NB4 (cell line): ENCODE results near the gene CHI3L1.

Source experiments
- DNase-seq: peaks from one replicate; pipeline ENCODE4 v3.0.0; 2010; ENCODE audit warnings: low read depth
- H3K4me3 ChIP-seq: one replicate; pipeline ENCODE4 v1.5.1; 2011; ENCODE audit warnings: mild to moderate bottlenecking, low read depth, low read length, moderate library complexity
- MYC ChIP-seq: IDR thresholded peaks from 2 replicates; pipeline ENCODE4 v1.6.1; 2011; ENCODE audit warnings: low read depth, low read length
- POLR2A ChIP-seq: IDR thresholded peaks from 2 replicates; pipeline ENCODE4 v1.6.1; 2011; ENCODE audit warnings: mild to moderate bottlenecking; ENCODE audit not compliant: insufficient read length; ENCODE audit errors: extremely low read depth
- TF ChIP-seq, protein P1 (sequence below): IDR thresholded peaks from one replicate; pipeline ENCODE4 v1.5.1; 2012; ENCODE audit warnings: low read depth, low read length
- TF ChIP-seq, protein P2 (sequence below): IDR thresholded peaks from 2 replicates; pipeline ENCODE4 v1.6.1; 2011; ENCODE audit warnings: low read depth, low read length

Gene CHI3L1

DNA sequence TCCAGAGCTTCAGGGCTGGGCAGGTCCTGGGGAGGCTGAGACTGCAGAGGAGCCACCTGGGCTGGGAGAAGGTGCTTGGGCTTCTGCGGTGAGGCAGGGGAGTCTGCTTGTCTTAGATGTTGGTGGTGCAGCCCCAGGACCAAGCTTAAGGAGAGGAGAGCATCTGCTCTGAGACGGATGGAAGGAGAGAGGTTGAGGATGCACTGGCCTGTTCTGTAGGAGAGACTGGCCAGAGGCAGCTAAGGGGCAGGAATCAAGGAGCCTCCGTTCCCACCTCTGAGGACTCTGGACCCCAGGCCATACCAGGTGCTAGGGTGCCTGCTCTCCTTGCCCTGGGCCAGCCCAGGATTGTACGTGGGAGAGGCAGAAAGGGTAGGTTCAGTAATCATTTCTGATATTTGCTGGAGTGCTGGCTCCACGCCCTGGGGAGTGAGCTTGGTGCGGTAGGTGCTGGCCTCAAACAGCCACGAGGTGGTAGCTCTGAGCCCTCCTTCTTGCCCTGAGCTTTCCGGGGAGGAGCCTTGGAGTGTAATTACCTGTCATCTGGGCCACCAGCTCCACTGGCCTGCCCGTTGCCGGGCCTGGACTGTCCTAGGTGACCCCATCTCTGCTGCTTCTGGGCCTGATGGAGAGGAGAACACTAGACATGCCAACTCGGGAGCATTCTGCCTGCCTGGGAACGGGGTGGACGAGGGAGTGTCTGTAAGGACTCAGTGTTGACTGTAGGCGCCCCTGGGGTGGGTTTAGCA lies 20.1 kb downstream of the CHI3L1 start:
- no peak overlapping the region for H3K4me3 ChIP-seq
- DNase-seq, result peak; percentile 54
- TF ChIP-seq, protein P1, sequence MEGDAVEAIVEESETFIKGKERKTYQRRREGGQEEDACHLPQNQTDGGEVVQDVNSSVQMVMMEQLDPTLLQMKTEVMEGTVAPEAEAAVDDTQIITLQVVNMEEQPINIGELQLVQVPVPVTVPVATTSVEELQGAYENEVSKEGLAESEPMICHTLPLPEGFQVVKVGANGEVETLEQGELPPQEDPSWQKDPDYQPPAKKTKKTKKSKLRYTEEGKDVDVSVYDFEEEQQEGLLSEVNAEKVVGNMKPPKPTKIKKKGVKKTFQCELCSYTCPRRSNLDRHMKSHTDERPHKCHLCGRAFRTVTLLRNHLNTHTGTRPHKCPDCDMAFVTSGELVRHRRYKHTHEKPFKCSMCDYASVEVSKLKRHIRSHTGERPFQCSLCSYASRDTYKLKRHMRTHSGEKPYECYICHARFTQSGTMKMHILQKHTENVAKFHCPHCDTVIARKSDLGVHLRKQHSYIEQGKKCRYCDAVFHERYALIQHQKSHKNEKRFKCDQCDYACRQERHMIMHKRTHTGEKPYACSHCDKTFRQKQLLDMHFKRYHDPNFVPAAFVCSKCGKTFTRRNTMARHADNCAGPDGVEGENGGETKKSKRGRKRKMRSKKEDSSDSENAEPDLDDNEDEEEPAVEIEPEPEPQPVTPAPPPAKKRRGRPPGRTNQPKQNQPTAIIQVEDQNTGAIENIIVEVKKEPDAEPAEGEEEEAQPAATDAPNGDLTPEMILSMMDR, result peak; percentile 25
- no peak for TF ChIP-seq MYC

DNA sequence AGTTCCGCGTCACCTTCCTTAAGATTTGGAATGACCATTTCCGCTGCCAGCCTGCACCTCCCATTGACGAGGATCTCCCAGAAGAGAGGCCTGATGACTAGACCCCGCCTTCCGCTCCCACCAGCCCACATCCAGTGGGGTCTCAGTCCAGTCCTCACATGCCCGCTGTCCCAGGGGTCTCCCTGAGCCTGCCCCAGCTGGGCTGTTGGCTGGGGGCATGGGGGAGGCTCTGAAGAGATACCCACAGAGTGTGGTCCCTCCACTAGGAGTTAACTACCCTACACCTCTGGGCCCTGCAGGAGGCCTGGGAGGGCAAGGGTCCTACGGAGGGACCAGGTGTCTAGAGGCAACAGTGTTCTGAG lies 20.7 kb downstream of the CHI3L1 start:
- TF ChIP-seq MYC (no peak), POLR2A (no peak)
- TF ChIP-seq, protein P2, sequence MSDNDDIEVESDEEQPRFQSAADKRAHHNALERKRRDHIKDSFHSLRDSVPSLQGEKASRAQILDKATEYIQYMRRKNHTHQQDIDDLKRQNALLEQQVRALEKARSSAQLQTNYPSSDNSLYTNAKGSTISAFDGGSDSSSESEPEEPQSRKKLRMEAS, result no peak
- TF ChIP-seq, protein P1, result no peak
- H3K4me3 ChIP-seq, result no peak overlapping the region
- no peak for DNase-seq

DNA sequence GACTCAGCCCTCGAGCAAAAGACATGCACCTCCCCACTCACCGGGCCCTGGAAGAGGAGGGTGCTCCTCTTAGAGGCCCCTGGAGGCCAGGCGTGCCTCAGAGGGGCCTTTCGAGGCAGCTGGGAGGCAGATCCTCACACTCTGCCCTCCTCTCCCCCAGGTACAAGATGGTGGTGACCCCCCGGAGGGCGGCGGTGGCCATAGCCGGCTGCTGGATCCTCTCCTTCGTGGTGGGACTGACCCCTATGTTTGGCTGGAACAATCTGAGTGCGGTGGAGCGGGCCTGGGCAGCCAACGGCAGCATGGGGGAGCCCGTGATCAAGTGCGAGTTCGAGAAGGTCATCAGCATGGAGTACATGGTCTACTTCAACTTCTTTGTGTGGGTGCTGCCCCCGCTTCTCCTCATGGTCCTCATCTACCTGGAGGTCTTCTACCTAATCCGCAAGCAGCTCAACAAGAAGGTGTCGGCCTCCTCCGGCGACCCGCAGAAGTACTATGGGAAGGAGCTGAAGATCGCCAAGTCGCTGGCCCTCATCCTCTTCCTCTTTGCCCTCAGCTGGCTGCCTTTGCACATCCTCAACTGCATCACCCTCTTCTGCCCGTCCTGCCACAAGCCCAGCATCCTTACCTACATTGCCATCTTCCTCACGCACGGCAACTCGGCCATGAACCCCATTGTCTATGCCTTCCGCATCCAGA lies 21.3 kb downstream of the CHI3L1 start:
- TF ChIP-seq, protein P2, result no peak
- no peak for TF ChIP-seq MYC
- no peak overlapping the region for H3K4me3 ChIP-seq
- no peak for DNase-seq

DNA sequence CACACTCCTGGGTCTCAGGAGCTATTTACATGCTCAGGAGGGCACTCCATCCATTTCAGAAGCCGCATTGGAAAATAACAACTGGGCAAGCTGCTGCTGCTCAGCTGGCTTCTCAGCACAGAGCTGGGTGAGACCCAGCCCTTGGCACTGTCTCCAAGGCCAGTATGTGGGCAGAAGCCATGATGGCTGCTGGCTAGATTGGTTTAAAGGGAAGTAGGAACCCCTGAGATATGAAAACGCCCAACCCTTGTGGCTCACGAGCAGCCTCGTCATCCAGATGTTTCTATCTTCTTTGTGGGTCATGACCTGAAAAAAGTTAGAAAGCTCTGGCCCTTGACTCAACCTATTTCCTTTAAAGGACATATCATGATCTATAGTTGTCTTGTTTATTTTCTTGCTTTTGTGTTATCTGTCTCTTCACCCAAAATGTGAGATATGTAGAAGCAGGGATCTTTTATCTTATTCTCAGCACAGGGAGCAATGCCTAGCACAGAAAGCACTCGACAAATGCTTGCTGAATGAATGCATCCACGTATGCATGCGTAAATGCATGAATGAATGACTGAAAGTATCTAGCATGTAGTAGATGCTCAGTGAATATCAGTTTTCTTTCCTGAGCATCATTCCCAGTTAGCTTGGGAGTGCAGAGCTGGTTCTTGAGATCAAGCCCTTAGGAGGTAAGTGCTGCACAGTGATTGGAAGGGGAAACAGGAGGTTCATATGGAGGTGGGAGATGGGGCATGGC lies 22.4 kb downstream of the CHI3L1 start:
- no peak overlapping the region for H3K4me3 ChIP-seq
- DNase-seq, result no peak
- TF ChIP-seq, protein P1, result no peak
- TF ChIP-seq MYC (no peak), POLR2A (no peak)
- TF ChIP-seq, protein P2, result no peak

DNA sequence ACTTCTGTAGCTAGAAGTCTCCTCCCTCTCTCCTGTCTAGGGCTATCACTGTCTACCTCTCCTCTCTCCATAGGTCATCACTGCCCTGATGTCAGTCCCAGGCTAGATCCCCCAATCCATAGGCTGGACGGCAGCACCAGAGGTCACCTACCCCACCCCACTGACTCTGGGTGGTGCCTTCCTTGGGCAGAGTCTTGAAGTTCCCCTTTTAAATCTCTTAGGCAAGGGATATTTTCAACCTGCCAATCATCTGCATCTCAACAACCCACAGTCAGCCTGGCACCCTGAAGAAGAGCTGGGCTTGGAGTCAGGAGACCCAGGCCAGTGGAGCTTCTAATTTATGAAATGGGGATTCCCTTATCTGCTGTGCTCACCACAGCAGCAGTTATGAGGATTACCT lies 24.1 kb downstream of the CHI3L1 start:
- no peak for DNase-seq
- TF ChIP-seq POLR2A, result no peak
- TF ChIP-seq, protein P2, result no peak
- TF ChIP-seq, protein P1, result no peak
- no peak for TF ChIP-seq MYC
- H3K4me3 ChIP-seq, result no peak overlapping the region

DNA sequence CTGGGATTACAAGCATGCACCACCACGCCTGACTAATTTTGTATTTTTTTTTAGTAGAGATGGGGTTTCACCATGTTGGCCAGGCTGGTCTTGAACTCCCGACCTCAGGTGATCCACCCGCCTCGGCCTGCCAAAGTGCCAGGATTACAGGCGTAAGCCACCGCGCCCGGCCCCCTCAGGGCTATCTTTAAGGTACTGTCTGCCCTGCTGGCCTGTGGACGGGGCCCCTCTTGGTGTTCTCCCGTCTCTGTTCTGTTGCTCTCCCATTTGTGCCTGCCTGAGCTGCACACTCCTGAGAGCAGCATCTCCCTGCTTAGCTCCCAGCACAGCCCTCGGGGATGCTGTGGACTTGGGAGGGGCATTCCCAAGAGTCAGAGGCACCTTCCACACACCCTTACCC lies 24.8 kb downstream of the CHI3L1 start:
- no peak for DNase-seq
- TF ChIP-seq, protein P1, result no peak
- TF ChIP-seq, protein P2, result no peak
- TF ChIP-seq POLR2A, result no peak
- no peak for TF ChIP-seq MYC
- H3K4me3 ChIP-seq, result no peak overlapping the region
